Erythroblast (primary cell): ENCODE results near the gene KRT77.
"Not testable (repeated sequence)": the region's sequence is repeated elsewhere in the genome, so short reads cannot be mapped to it uniquely, and the experiment has no call there.

Source experiments
- DNase-seq, 2 experiments: peaks; one replicate each; lab custom pipeline; 2025; lab: John Stamatoyannopoulos, UW
- GATA1 ChIP-seq: IDR thresholded peaks from 2 replicates; pipeline ENCODE4 v1.6.1; 2011; ENCODE audit warnings: low read depth, mild to moderate bottlenecking, control low read depth, low read length, moderate library complexity
- POLR2A ChIP-seq: IDR thresholded peaks from 2 replicates; pipeline ENCODE4 v1.6.1; 2011; ENCODE audit warnings: mild to moderate bottlenecking, low read length

The KRT77 gene

GRCh38 chr12:52703424-52703823 lies at the start of gene KRT77:
Gene KRT77, minus strand, starts transcription at chr12:52703524. Its CDS starts 90 bp downstream, at chr12:52703434.
- TF ChIP-seq POLR2A (no peak), GATA1 (no peak)
- DNase-seq: no peak

GRCh38 chr12:52752516-52752915 lies 49.2 kb upstream of the KRT77 start:
- no peak for DNase-seq
- TF ChIP-seq GATA1 (no peak), POLR2A (no peak)

- no peak for DNase-seq
- TF ChIP-seq GATA1: no peak
These were observed 48.5 kb upstream of the KRT77 start for GRCh38 chr12:52751795-52752194.

- not testable (repeated sequence) for DNase-seq
These were observed 47.2 kb upstream of the KRT77 start for GRCh38 chr12:52750532-52750931.

- TF ChIP-seq POLR2A (no peak), GATA1 (no peak)
- DNase-seq: no peak
These were observed 46.5 kb upstream of the KRT77 start for GRCh38 chr12:52749827-52750226.

GRCh38 chr12:52748578-52748977 lies 45.3 kb upstream of the KRT77 start:
- no peak for DNase-seq
- no peak for TF ChIP-seq POLR2A
- no peak for TF ChIP-seq GATA1

GRCh38 chr12:52745554-52745953 lies 42.2 kb upstream of the KRT77 start:
- TF ChIP-seq GATA1 (no peak), POLR2A (no peak)
- no peak for DNase-seq

- no peak for TF ChIP-seq POLR2A
- TF ChIP-seq GATA1: no peak
- no peak for DNase-seq
These were observed 41.3 kb upstream of the KRT77 start for GRCh38 chr12:52744493-52745156.

GRCh38 chr12:52742822-52743457 lies 39.6 kb upstream of the KRT77 start:
- TF ChIP-seq POLR2A (no peak), GATA1 (no peak)
- peak in 1 of 2 experiments; percentile 12 for DNase-seq

- TF ChIP-seq GATA1 (no peak), POLR2A (no peak)
- no peak for DNase-seq
These were observed 38.9 kb upstream of the KRT77 start for GRCh38 chr12:52742196-52742580.

- TF ChIP-seq POLR2A (no peak), GATA1 (no peak)
- DNase-seq: peak; percentile 70 to 80
These were observed 38.3 kb upstream of the KRT77 start for GRCh38 chr12:52741375-52742195.

GRCh38 chr12:52740584-52740983 lies 37.3 kb upstream of the KRT77 start:
- peak; percentile 16 to 49 for DNase-seq
- TF ChIP-seq POLR2A (no peak), GATA1 (no peak)

GRCh38 chr12:52739963-52740362 lies 36.6 kb upstream of the KRT77 start:
- TF ChIP-seq POLR2A: no peak
- no peak for TF ChIP-seq GATA1
- no peak for DNase-seq
